ENCODE data around the gene ABHD2.
"Not testable (repeated sequence)": the region's sequence is repeated elsewhere in the genome, so short reads cannot be mapped to it uniquely, and the experiment has no call there.

The ABHD2 gene

DNA sequence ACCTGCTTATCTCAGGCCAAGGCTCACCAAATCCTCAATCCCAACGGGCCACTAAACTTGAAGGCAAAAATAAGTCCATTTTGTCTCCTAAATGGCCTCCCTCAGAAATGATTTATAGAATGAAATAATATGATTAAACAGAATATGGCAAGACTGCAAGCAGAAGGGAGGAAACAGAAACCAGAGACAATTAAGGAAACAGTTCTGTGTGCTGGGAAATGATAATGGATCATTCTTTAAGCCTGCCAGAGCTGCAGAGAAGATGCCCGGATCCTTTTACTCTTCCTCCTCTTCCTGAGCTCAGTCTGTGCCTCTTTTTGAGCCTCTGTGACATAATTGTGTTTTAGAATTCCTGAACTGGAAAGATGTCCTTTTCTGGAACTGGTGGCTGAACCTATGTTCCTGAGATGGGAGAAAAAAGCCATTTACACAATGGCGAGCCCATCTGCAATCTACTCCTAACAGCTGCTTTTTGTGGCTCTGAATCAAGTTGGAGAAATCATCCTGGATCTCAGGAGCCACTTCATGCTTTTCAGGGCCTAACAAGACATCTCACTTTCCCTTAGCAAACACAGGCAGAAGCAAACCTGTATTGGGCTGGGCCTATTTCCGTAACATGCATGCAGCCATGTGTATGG, 2.8 kb upstream of the ABHD2 start:
- TF ChIP-seq, protein P1, sequence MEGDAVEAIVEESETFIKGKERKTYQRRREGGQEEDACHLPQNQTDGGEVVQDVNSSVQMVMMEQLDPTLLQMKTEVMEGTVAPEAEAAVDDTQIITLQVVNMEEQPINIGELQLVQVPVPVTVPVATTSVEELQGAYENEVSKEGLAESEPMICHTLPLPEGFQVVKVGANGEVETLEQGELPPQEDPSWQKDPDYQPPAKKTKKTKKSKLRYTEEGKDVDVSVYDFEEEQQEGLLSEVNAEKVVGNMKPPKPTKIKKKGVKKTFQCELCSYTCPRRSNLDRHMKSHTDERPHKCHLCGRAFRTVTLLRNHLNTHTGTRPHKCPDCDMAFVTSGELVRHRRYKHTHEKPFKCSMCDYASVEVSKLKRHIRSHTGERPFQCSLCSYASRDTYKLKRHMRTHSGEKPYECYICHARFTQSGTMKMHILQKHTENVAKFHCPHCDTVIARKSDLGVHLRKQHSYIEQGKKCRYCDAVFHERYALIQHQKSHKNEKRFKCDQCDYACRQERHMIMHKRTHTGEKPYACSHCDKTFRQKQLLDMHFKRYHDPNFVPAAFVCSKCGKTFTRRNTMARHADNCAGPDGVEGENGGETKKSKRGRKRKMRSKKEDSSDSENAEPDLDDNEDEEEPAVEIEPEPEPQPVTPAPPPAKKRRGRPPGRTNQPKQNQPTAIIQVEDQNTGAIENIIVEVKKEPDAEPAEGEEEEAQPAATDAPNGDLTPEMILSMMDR (IDR thresholded peaks at IDR 0.05; ENCODE audit: insufficient read depth, missing control alignments), result no peak

DNA sequence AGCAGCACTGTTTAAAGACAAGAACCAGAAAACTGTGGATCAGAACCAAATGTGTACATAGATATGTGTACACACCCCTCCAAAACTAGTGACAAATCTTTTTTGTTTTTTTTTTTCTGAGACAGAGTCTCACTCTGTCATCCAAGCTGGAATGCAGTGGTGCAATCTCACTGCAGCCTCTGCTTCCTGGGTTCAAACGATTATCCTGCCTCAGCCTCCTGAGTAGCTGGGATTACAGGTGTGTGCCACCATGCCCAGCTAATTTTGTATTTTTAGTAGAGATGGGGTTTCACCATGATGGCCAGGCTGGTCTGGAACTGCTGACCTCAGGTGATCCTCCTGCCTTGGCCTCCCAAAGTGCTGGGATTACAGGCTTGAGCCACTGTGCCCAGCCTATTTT, 2.3 kb upstream of the ABHD2 start:
- DNase-seq (ENCODE audit: insufficient read length, low spot score); FAIRE-seq: not testable (repeated sequence)

More for the DNA sequence above, 2.8 kb upstream of the ABHD2 start:
- no peak for FAIRE-seq
- no peak for DNase-seq (ENCODE audit: insufficient read length, low spot score)

DNA sequence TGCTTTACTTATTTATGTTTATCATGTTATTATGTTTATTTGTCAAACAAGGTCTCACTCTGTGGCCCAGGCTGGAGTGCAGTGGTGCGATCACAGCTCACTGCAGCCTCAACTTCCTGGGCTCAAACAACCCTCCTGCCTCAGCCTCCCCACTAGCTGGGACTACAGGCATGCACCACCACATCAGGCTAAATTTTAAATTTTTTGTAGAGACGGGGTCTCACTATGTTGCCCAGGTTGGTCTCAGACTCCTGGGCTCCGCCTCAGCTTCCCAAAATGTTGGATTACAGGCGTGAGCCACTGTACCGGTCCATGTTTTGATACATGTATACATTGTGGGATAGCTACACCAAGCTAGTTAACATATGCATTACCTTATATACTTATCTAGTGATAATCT, 1.9 kb upstream of the ABHD2 start:
- not testable (repeated sequence) for DNase-seq (ENCODE audit: insufficient read length, low spot score); FAIRE-seq

DNA sequence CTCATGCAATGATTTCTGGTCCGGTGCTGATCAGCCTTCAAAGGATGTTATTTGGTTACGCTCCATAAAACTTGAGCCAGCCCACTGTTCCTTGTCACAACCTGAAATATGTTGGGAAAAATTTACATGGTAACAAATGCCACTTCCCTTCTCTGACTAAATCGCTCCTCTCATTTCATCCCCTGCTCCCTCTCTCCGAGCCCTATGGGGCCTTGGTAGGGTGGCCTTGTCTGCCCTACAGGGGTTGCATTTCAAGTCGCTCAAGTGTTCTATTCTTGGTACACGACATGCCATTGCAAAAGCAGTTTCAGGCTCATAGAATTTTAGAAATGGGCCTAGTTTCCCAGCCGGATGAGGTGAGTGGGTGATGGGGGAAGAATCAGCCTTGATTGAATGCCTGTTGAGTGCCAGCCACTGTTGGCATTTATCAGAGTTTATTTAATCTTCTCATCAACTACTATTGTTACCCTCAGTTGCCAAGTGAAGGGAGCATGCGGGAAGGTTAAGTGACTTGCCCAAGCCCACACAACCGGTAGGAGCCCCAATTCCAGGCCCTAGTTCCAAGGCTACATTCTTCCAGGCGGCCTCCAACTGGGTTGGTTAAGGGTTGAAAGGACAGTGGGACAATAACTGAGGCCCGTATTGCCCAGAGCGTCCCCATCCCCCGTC, 961 bp upstream of the ABHD2 start:
- DNase-seq (ENCODE audit: insufficient read length, low spot score) (no peak), FAIRE-seq (no peak)
- TF ChIP-seq, protein P1 (IDR thresholded peaks at IDR 0.05; ENCODE audit: insufficient read depth, missing control alignments), result no peak

DNA sequence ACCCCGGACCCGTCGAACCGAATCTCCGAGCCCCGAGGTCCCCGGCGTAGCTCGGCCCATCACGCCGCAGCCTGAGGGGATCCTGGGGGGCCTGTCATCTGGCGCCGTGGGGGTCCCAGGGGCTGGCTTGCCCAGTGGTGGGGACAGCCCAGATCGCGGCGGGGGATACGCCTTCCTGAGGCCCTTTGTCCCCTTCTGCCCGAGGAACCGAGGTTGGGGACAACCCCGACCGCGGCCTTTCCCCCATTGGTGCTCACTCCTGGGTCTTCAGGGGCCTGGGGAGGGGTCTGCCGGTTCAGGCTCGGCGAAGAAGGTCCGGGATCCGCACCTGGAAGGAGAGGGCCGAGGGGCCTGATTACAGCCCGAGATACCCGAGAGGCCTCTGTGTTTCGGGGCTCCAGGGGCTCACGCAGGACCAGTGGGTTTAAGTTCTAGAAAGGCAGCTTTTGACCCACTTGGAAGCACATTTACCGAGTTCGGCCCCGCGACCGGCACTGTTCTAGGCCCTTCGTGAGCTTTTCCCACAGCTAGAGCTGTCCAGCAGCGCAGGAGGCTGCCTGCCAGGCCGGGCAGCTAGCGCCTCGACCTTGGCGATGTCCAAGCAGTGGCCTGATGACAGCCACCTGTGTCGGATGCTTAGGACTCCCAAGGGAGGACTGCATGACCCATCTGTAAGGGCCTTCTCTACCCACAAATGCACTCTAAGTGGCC, 504 bp downstream of the ABHD2 start:
- no peak for DNase-seq (ENCODE audit: insufficient read length, low spot score)
- no peak for FAIRE-seq

DNA sequence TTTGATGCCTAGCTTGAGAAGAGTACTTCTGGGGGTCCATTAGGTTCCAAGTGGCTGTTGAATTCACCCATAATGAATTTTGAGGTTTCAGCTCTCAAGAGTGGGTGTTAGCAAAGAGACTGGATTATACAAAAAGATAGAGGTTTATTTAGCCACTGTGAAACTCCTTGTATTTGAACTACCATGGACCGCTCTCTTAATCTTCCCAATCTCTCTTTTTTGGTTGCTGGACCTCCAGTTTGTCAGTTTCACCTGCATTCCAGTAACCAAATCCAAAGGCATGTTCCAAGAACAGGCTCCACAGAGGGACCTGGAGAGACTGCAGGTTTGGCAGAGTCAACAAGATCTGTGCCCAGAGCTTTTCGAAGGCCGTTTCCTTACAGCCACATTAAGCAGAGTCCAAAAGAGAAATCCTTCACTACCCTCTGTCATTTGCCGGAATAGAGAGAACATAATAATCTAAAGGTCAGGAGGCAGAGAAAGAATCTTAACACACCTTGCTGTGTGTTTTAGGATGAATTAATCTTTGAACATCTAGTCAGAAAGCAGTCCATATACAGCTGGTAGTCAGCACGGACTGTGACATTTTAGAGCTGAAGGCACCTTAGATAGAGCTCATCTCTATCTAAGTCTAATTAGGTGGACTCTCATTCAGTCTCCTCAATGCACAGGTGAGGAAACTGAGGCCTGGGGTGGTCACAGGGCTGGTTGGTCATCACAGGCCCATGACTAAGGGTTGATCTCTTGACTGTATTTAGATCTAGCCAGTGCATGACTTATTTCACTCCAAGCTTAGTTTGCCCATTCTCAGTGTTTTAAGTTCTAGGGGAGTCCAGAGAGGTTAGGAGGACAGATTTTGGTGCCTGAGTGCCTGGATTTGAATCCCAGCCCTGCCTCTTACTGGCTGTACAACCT, 1.3 kb downstream of the ABHD2 start:
- DNase-seq (ENCODE audit: insufficient read length, low spot score) (no peak), FAIRE-seq (no peak)
- TF ChIP-seq, protein P1 (IDR thresholded peaks at IDR 0.05; ENCODE audit: insufficient read depth, missing control alignments), result no peak

More for the DNA sequence above, 504 bp downstream of the ABHD2 start:
- TF ChIP-seq, protein P1 (IDR thresholded peaks at IDR 0.05; ENCODE audit: insufficient read depth, missing control alignments), result no peak

DNA sequence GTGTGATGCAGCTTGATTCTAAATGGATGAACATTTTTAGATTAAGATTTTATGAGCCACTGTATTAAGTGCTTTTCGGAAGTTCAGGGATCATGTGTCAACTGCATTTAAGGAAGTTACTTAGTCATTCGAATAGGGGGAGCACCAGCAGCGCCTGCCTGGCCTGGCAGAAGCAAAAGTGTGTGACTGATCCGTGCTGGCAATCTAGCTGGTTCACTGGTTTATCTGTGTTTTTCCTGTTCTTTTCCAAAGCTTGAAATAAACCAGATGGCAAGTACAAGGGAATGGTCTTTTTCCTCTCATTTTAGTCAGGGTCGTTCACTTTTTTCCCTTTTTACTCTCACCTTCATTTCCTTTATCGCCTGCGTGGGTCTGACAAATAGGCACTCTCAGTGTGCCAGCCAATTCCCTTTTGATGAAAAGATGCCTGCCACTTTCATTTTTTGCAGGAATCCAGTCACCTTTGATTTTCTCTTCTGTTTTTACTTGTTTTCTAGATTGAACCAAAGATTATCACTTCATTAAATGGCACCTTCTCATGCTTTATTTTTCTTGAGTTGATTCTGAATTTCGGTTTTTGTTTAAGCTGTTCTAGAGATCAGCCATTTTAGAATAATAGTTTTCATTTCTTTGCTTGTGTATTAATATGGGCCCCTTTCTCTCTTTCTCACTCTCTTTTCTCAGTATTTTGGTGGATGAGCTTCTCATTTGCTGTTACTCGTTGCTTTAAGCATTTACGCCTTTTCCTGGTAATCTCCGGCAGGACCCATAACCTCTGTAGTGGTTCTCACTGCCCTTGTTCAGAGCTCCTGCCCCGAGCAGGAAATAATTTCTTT, 2.8 kb downstream of the ABHD2 start:
- TF ChIP-seq, protein P1 (IDR thresholded peaks at IDR 0.05; ENCODE audit: insufficient read depth, missing control alignments), result no peak
- DNase-seq (ENCODE audit: insufficient read length, low spot score) (no peak), FAIRE-seq (no peak)
